Stimulated activated CD4-positive, alpha-beta T cell treated with anti-CD3 and anti-CD28 coated beads, Interleukin-4, amount 100 ng/mL, for 48 hours (primary cell): ENCODE data around the gene ZDHHC5.
A peak's percentile ranks its signal among the peaks of the same experiment; 100 is the strongest.
"Not testable (repeated sequence)": the region's sequence is repeated elsewhere in the genome, so short reads cannot be mapped to it uniquely, and the experiment has no call there.

Experiments
- DNase-seq, 2 donors: peaks; one replicate each; pipeline ENCODE4 v3.0.0-alpha.2; 2020; ENCODE audit warnings: low read depth in 2 of 2

ZDHHC5 gene

GRCh38 chr11:57644748-57645688 lies 22.9 kb upstream of the ZDHHC5 start:
- peak; percentile 79 to 88 for DNase-seq

GRCh38 chr11:57645689-57646085 lies 22.2 kb upstream of the ZDHHC5 start:
- no peak for DNase-seq

DNA sequence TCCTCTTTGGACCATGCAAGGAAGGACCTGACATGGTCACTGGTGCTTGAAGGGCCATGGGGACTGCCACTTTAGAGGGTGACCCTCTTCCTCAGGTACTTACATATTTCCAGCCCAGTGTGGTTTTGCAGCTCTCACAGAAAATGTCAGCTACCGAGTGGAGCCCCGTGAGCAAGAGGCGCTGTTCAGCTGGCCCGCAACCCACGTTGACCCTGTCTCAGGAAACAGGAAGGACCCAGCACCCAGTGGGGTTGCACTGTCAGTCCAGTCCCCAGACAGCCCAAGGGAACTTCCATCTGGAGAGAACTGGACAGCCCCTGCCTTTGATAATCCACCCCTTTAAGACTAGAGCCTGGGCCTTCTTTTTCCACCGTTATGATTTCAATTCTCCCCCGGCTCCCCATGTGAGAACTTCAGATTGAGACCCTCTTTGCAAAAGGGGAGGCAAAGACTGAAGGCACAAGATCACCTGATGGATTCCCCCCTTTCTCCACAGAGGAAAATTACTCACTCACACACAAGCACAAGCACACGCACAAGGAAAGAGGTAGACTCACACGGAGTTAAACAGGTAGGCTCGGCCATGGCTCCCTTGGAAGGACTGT lies 21.6 kb upstream of the ZDHHC5 start:
- DNase-seq: no peak

DNA sequence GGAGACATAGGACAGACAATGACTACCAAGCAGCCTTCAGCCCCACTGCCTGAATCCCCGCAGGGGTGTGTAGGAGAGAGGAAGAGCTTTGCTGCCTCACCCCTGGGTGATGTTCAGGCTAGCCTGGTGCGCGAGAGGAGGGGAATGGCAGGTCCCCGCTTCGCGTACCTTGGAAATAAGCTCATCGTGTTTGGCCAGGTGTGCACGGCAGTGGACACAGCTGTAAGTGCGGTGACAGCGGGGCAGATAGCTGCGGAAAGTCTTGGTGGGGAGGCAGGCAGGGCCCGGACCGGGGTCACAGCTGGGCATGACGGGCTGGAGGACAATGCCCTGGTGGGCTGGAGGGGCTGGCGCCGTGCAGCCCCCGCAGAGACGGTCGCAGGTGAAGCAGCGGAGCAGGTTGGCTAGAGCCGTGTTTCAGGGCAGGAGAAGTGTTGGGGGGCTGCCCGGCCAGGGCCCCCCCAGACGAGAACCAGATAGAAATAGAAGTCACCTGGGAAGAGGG lies 21.1 kb upstream of the ZDHHC5 start:
- DNase-seq: no peak

- DNase-seq: no peak
Observed at GRCh38 chr11:57647372-57647771, 20.5 kb upstream of the ZDHHC5 start.

DNA sequence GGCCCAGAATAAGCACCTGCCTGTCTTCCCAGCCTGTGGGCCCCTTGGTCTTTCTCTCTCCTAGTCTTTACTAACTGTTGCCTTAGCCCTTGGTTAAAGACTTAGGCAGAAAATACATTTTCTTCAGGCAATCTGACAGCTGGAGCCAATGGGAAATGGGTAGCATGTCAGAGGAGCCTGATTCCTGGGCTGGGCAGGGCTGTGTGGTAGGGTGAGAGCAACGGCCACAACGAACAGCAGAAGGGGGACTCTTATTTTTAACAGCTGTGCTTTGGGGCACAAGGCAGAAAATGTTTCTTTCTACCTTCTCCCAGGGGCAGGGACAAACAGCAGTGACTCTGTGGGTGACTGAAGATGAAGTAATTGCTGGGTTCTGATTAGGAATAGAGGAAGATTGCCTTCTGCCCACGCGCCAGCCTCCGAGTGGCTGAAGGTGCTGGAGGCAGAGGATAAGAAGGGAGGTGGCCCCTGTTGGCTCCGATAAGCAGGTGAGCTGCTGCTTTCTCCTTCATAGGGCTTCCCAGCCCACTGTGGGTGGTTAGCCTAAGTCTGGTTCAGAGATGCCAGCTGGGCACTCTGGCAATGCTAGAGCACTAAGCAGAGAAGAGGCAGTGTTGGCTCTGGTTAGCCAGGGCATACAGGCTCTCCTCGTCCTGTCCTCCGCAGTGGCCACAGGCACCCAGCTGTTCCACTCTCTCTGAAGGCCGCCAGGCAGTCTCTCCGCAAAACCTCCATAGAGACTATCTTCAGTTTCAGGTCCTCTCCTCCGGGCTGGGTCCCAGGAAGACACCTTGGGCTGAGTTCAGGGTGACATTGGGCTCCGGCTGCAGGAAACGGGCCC lies 19.7 kb upstream of the ZDHHC5 start:
- DNase-seq: no peak

- no peak for DNase-seq
Observed at GRCh38 chr11:57648801-57649735, 18.8 kb upstream of the ZDHHC5 start.

GRCh38 chr11:57649826-57650738 lies 17.8 kb upstream of the ZDHHC5 start, which contains the start of gene YPEL4:
Gene YPEL4 (minus strand): TSS chr11:57649912. CDS start chr11:57647107, 2,805 bp downstream.
- DNase-seq: peak in 1 of 2 donors; percentile 29

DNA sequence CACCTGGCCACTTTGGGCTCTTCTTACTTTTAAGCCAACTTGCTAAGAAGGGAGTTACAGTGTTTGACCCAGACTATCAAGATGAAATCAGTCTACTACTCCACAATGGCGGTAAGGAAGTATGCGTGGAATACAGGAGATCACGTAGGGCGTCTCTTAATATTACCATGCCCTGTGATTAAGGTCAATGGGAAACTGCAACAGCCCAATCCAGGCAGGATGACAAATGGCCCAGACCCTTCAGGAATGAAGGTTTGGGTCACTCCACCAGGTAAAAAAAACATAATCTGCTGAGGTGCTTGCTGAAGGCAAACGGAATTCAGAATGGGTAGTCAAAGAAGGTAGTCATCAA lies 17.2 kb upstream of the ZDHHC5 start:
- no peak for DNase-seq

DNA sequence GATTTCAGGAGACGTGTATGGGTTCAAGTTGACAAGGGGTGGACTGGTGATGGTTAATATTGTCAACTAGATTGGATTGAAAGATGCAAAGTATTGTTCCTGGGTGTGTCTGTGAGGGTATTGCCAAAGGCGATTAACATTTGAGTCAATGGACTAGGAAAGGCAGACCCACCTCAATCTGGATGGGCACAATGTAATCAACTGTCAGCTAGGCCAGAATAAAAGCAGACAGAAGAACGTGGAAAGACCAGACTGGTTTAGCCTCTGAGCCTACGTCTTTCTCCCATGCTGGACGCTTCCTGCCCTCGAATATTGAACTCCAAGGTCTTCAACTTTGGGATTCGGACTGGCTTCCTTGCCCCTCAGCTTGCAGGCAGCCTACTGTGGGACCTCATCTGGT lies 16.5 kb upstream of the ZDHHC5 start:
- no peak for DNase-seq

GRCh38 chr11:57652230-57652629 lies 15.7 kb upstream of the ZDHHC5 start:
- DNase-seq: not testable (repeated sequence)

GRCh38 chr11:57652662-57653061 lies 15.3 kb upstream of the ZDHHC5 start:
- no peak for DNase-seq

DNA sequence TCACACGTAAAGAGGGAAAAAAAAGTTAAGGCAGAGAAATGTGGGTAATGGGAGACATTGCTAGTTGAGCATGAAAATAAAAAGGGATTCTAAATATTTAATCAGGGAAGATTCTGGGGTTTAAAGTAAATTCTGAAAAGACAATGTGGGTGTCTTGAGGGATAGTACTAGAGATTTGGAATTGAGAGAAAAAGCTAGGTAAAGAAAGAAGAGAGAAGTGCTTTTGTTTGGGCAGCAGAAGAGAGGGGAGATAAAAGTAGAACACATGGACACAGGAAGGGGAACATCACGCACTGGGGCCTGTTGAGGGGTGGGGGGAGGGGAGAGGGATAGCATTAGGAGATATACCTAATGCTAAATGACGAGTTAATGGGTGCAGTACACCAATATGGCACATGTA lies 14.8 kb upstream of the ZDHHC5 start:
- no peak for DNase-seq

- DNase-seq: no peak
Observed at GRCh38 chr11:57656885-57657193, 11.1 kb upstream of the ZDHHC5 start.

DNA sequence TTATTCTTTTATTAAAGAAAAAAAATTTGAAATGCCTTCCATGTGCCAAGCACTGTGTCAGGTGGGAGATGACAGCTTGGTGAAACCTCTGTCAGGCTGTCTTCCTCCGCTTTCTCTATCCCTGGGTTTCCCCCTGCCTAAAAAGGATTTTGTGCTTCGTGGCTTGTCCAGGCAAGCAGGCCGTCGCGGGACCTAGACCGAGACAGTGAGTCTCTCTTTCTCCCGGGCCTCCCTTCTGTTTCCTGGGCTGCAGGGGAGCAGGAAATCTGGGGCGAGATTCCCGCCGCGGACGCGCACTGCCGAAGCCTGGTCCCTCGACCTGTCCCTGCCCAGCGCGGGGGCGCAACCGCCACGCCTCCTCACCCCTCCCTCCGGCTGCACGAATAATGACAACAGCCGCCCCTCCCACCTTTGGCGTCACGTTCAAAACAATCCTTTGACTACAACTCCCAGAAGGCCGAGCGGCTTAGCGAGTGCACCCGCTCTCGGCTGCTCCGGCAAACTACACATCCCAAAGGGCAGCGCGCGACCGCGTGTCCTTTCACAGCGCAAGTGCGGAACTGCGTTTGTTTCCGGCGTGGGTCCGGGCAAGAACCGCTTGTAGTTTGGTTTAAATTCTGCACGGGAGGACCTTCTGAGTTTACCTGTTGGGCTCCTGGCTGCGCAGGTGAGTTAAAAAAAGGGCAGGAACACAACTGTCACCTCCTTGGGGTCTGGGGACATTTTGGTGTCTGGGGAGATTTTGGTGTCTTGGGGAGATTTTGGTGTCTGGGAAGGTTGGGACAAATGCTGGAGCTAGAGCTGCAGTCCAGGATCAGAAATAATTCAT lies 10.5 kb upstream of the ZDHHC5 start, which contains the start of gene CLP1:
TSS of gene CLP1 (plus strand) at position 569 of the 829 bp plus-strand sequence. CDS start 1,715 bp downstream, outside the sequence.
- peak; percentile 96 to 99 for DNase-seq

- no peak for DNase-seq
Observed at GRCh38 chr11:57658023-57658361, 9.9 kb upstream of the ZDHHC5 start.

DNA sequence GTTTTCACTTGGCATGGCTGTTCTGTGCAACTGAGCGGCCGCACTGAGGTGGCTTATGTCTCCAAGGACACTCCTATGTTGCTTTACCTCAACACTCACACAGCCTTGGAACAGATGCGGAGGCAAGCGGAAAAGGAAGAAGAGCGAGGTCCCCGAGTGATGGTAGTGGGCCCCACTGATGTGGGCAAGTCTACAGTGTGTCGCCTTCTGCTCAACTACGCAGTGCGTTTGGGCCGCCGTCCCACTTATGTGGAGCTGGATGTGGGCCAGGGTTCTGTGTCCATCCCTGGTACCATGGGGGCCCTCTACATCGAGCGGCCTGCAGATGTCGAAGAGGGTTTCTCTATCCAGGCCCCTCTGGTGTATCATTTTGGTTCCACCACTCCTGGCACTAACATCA lies 8.2 kb upstream of the ZDHHC5 start:
- no peak for DNase-seq

- DNase-seq: no peak
Observed at GRCh38 chr11:57662893-57663292, 5.0 kb upstream of the ZDHHC5 start.

GRCh38 chr11:57663975-57664374 lies 3.9 kb upstream of the ZDHHC5 start:
- DNase-seq: no peak
